ENCODE measurements around the gene POLE2.
"Not testable (repeated sequence)": the region's sequence is repeated elsewhere in the genome, so short reads cannot be mapped to it uniquely, and the experiment has no call there.

Gene POLE2

DNA sequence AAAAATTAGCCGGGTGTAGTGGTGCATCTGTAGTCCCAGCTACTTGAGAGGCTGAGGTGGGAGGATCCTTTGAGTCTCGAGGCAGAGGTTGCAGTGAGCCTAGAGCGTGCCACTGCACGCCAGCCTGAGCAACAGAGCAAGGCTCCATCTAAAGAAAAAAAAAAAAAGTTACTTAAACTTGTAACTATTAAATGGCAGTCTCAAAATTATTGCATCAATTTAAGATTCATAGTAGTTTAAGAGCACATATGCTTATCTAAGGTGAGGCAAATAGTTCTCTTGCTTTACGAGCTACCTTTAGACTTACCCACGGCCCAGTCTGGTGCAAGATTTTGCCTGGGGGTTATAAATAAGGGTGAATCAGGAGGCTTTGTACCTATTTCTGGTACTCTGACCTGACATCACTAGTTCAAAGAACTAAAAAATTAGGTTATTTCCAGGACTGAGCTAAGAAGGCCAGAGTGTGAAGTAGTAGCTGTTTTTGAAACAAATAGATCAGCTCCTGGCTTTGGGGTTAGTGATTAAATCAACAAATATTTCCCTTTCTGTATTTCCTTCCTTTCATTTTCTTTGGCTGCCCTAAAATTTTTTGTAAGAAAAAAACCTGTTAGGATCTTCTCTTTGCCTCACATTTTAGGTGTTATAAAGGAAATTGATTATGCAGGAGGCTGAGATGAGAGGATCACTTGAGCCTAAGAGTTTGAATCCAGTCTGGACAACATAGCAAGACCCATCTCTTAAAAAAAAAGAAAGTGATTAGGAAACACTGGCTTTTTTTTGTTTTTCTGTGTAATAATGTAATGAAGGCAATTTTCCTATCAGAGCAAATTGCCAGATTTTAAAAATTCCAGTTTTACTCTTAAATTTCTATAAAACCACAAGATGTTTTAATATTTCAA lies 63.8 kb downstream of the POLE2 start:
- peaks cover 9% of the 10 kb centered on the region for H3K36me3 ChIP-seq (ENCODE audit: control insufficient read depth, insufficient read depth, low read length, severe bottlenecking)
- no peaks in the 10 kb centered on the region for H3K27me3 ChIP-seq (replicated peaks; ENCODE audit: control insufficient read depth, insufficient read depth, low read length)
- H3K4me1 ChIP-seq (ENCODE audit: control insufficient read depth, insufficient read depth, low read length), result peaks cover 32% of the 10 kb centered on the region
- no peaks in the 10 kb centered on the region for H3K9me3 ChIP-seq (ENCODE audit: control insufficient read depth, low read length)
- peak overlapping the region; percentile 100 for H3K9ac ChIP-seq (ENCODE audit: low read length)
- DNase-seq (ENCODE audit: low read depth), result no peak
- peak overlapping the region; percentile 99 for H3K4me3 ChIP-seq (ENCODE audit: low read length)

DNA sequence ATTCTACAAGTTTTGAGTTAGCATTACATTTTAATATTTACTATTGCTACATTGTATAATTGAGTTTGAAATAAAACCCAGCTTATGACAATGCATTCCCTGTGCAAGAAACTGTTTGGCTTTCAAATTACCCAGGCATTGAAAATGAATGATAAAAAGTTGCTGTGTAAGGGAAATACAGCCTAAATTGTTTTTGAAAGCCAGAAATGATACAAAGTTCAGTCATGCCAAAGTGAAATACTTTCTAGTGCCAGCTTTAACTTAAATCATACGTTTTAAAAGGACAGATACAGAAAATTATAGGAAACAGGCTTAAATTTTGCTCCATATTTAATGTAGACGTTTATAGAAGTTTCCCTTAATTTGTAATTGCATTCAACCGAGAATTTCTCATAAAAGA lies 64.6 kb downstream of the POLE2 start:
- H3K9ac ChIP-seq (ENCODE audit: low read length), result peak overlapping the region; percentile 100
- no peaks in the 10 kb centered on the region for H3K27me3 ChIP-seq (replicated peaks; ENCODE audit: control insufficient read depth, insufficient read depth, low read length)
- no peaks in the 10 kb centered on the region for H3K9me3 ChIP-seq (ENCODE audit: control insufficient read depth, low read length)
- DNase-seq (ENCODE audit: low read depth), result peak; percentile 26
- peaks cover 36% of the 10 kb centered on the region for H3K4me1 ChIP-seq (ENCODE audit: control insufficient read depth, insufficient read depth, low read length)
- H3K36me3 ChIP-seq (ENCODE audit: control insufficient read depth, insufficient read depth, low read length, severe bottlenecking), result peaks cover 17% of the 10 kb centered on the region
- peak overlapping the region; percentile 99 for H3K4me3 ChIP-seq (ENCODE audit: low read length)

DNA sequence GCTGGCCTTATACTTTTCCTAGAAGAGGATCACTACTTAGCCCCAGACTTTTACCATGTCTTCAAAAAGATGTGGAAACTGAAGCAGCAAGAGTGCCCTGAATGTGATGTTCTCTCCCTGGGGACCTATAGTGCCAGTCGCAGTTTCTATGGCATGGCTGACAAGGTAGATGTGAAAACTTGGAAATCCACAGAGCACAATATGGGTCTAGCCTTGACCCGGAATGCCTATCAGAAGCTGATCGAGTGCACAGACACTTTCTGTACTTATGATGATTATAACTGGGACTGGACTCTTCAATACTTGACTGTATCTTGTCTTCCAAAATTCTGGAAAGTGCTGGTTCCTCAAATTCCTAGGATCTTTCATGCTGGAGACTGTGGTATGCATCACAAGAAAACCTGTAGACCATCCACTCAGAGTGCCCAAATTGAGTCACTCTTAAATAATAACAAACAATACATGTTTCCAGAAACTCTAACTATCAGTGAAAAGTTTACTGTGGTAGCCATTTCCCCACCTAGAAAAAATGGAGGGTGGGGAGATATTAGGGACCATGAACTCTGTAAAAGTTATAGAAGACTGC lies 65.9 kb downstream of the POLE2 start:
- no peaks in the 10 kb centered on the region for H3K27me3 ChIP-seq (replicated peaks; ENCODE audit: control insufficient read depth, insufficient read depth, low read length)

DNA sequence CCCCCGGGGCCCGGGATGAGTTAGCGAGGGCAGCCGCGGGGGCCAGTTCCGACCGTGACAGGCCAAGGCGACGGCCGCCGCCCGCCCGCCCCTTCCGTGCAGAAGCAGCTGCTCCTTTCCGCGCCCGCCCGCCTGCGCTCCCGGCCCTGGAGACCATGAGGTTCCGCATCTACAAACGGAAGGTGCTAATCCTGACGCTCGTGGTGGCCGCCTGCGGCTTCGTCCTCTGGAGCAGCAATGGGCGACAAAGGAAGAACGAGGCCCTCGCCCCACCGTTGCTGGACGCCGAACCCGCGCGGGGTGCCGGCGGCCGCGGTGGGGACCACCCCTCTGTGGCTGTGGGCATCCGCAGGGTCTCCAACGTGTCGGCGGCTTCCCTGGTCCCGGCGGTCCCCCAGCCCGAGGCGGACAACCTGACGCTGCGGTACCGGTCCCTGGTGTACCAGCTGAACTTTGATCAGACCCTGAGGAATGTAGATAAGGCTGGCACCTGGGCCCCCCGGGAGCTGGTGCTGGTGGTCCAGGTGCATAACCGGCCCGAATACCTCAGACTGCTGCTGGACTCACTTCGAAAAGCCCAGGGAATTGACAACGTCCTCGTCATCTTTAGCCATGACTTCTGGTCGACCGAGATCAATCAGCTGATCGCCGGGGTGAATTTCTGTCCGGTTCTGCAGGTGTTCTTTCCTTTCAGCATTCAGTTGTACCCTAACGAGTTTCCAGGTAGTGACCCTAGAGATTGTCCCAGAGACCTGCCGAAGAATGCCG lies 66.7 kb downstream of the POLE2 start:
- Histone ChIP-seq H3K36me3 (ENCODE audit: control insufficient read depth, insufficient read depth, low read length, severe bottlenecking) (peaks cover 29% of the 10 kb centered on the region), H3K27me3 (replicated peaks; ENCODE audit: control insufficient read depth, insufficient read depth, low read length) (no peaks in the 10 kb centered on the region), H3K4me1 (ENCODE audit: control insufficient read depth, insufficient read depth, low read length) (peaks cover 51% of the 10 kb centered on the region), H3K9me3 (ENCODE audit: control insufficient read depth, low read length) (no peaks in the 10 kb centered on the region), H3K4me3 (ENCODE audit: low read length) (peak overlapping the region; percentile 99), H3K9ac (ENCODE audit: low read length) (peak overlapping the region; percentile 100)
- no peak for DNase-seq (ENCODE audit: low read depth)

More for the DNA sequence above, 65.9 kb downstream of the POLE2 start:
- peak overlapping the region; percentile 100 for H3K9ac ChIP-seq (ENCODE audit: low read length)
- no peak for DNase-seq (ENCODE audit: low read depth)
- peaks cover 45% of the 10 kb centered on the region for H3K4me1 ChIP-seq (ENCODE audit: control insufficient read depth, insufficient read depth, low read length)
- peaks cover 28% of the 10 kb centered on the region for H3K36me3 ChIP-seq (ENCODE audit: control insufficient read depth, insufficient read depth, low read length, severe bottlenecking)
- H3K9me3 ChIP-seq (ENCODE audit: control insufficient read depth, low read length), result no peaks in the 10 kb centered on the region
- peak overlapping the region; percentile 99 for H3K4me3 ChIP-seq (ENCODE audit: low read length)

DNA sequence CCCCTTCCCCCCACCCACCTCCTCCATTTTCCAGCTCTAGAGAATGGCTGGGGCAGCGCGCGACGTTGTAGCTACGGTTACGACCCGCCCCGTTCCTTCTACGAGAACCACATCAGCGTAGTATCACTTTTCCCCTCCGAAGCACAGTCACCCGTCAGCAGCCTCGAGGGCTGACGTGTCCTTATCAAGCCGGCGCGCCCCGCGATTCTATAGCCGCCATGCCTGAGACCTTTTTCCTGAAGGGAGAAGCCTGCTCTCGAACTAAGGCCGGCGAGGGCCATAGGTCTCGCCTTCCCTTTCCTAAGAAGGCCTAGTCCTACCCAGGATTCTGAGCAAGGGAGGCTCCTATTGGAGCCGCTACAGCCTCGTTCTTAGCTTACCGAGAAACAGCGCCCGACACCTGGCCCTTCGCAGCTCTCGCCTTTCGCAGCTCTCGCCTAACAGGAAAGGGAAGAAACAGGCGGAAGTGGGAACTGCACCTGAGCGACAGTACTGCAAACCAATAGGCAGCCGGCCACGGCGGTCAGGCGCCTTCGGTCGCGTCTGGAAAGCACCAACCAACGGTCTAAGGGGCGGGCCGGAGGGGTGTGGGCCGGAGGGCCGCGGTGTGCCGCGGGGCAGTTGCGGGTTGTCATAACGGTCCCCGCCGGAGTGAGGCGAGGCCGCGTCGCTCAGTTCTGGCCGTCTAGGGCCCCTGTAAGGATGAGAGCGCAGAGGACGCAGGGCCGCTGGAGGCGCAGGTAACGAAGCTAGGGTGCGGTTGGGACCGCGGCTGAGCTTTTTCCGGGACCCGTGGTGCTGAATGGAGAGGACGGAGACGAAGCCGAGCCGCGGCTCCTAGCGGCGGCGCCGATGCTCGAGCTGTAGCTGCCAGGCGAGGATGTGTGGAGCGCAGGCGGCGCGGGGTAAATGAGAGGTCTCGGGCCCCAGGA lies 67.6 kb downstream of the POLE2 start, which contains the start of the genes MGAT2 and RPL36AL:
MGAT2 (plus strand) TSS at position 618 of the 932 bp plus-strand sequence. CDS start 470 bp downstream, outside the sequence.
RPL36AL (minus strand) TSS at position 445 of the 932 bp plus-strand sequence. CDS start 1,522 bp downstream, outside the sequence.
- H3K36me3 ChIP-seq (ENCODE audit: control insufficient read depth, insufficient read depth, low read length, severe bottlenecking), result peaks cover 26% of the 10 kb centered on the region
- H3K27me3 ChIP-seq (replicated peaks; ENCODE audit: control insufficient read depth, insufficient read depth, low read length), result no peaks in the 10 kb centered on the region
- H3K9me3 ChIP-seq (ENCODE audit: control insufficient read depth, low read length), result no peaks in the 10 kb centered on the region
- peak; percentile 99 for DNase-seq (ENCODE audit: low read depth)
- peaks cover 51% of the 10 kb centered on the region for H3K4me1 ChIP-seq (ENCODE audit: control insufficient read depth, insufficient read depth, low read length)
- peak within 1 kb of the TSS; percentile 99 for H3K4me3 ChIP-seq (ENCODE audit: low read length)
- peak within 1 kb of the TSS; percentile 100 for H3K9ac ChIP-seq (ENCODE audit: low read length)

DNA sequence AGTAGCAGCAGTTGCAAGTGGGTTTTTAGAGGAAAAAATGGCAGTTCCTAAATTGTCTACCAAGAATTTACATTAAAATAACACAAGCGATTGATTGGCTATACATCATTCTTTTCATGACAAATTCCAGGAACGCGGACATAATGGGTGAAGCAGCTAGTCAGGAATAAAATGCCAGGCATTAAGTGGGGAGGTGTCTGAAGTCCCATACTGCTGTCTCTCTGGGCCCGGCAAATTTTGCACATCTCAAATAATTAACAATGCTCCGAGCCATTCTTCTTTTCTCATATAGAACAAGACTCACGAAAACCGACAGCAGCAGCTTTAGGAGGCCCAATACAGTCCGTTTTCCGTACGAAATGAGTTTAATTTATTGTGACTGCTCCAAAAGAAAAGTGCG lies 68.3 kb downstream of the POLE2 start:
- peak overlapping the region; percentile 99 for H3K4me3 ChIP-seq (ENCODE audit: low read length)
- no peaks in the 10 kb centered on the region for H3K9me3 ChIP-seq (ENCODE audit: control insufficient read depth, low read length)
- no peaks in the 10 kb centered on the region for H3K27me3 ChIP-seq (replicated peaks; ENCODE audit: control insufficient read depth, insufficient read depth, low read length)
- H3K9ac ChIP-seq (ENCODE audit: low read length), result peak overlapping the region; percentile 100
- H3K36me3 ChIP-seq (ENCODE audit: control insufficient read depth, insufficient read depth, low read length, severe bottlenecking), result peaks cover 23% of the 10 kb centered on the region
- peaks cover 51% of the 10 kb centered on the region for H3K4me1 ChIP-seq (ENCODE audit: control insufficient read depth, insufficient read depth, low read length)
- peak; percentile 36 for DNase-seq (ENCODE audit: low read depth)

DNA sequence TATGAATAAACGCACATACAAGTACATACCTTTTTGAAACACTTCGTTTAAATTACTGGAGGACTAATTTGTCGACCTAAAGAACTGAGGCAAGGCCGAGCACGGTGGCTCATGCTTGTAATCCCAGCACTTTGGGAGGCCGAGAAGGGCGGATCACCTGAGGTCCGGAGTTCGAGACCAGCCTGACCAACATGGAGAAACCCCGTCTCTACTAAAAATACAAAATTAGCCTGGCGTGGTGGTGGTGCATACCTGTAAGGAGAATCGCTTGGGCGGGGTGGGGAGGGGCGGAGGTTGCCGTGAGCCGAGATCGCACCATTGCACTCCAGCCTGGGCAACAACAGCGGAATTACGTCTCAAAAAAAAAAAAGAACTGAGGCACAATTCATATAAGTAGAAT lies 68.7 kb downstream of the POLE2 start:
- peaks cover 23% of the 10 kb centered on the region for H3K36me3 ChIP-seq (ENCODE audit: control insufficient read depth, insufficient read depth, low read length, severe bottlenecking)

DNA sequence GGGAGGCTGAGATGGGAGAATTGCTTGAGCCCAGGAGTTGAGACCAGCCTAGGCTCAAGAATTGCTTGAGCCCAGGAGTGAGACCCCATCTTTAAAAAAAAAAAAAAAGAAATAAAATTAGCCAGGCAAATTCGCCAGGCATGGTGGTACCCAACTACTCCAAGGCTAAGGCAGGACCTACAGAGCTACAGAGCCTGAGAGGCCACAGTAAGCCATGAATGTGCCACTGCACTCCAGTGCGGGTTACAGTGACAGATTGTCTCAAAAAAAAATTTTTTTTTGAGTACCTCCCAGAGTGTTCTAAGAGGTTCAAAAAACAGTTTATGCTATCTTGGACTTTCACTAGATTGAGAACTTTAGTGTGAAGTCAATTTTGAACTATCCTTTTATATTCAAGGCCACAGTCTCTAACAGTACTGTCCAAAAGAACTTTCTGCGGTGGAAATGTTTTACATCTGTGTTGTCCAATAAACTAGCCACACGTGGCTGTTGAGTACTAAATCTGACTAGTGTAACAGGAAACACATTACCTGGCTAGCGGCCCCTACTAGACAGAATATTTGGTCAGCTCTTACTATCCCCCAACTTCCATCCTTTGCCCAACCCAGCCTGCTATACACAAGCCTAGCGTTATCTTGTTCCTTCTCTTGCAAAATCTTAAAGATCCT lies 70.0 kb downstream of the POLE2 start:
- Histone ChIP-seq H3K9ac (ENCODE audit: low read length) (no peak overlapping the region), H3K36me3 (ENCODE audit: control insufficient read depth, insufficient read depth, low read length, severe bottlenecking) (peaks cover 23% of the 10 kb centered on the region), H3K4me1 (ENCODE audit: control insufficient read depth, insufficient read depth, low read length) (peaks cover 34% of the 10 kb centered on the region), H3K4me3 (ENCODE audit: low read length) (no peak overlapping the region), H3K9me3 (ENCODE audit: control insufficient read depth, low read length) (no peaks in the 10 kb centered on the region), H3K27me3 (replicated peaks; ENCODE audit: control insufficient read depth, insufficient read depth, low read length) (no peaks in the 10 kb centered on the region)
- DNase-seq (ENCODE audit: low read depth), result no peak

More for the DNA sequence above, 68.7 kb downstream of the POLE2 start:
- not testable (repeated sequence) for DNase-seq (ENCODE audit: low read depth); H3K27me3 ChIP-seq (replicated peaks; ENCODE audit: control insufficient read depth, insufficient read depth, low read length); H3K9me3 ChIP-seq (ENCODE audit: control insufficient read depth, low read length)
- peaks cover 47% of the 10 kb centered on the region for H3K4me1 ChIP-seq (ENCODE audit: control insufficient read depth, insufficient read depth, low read length)
- H3K9ac ChIP-seq (ENCODE audit: low read length), result peak overlapping the region; percentile 100
- H3K4me3 ChIP-seq (ENCODE audit: low read length), result peak overlapping the region; percentile 99

DNA sequence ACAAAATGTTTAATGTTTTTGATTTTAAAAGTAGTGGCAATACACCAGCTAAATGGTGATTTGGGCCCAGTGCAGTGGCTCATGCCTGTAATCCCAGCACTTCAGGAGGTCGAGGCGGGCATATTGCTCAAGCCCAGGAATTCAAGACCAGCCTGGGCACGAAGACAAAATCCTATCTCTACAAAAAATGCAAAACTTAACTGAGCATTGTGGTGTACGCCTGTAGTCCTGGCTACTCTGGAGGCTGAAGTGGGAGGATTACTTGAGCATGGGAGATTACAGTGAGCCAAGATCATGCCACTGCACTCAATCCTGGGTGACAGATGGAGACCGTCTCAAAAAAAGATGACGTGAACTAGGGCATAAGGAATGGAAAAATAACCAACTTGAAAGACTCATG lies 72.2 kb downstream of the POLE2 start:
- Histone ChIP-seq H3K9ac (ENCODE audit: low read length) (no peak overlapping the region), H3K27me3 (replicated peaks; ENCODE audit: control insufficient read depth, insufficient read depth, low read length) (no peaks in the 10 kb centered on the region), H3K4me1 (ENCODE audit: control insufficient read depth, insufficient read depth, low read length) (peaks cover 20% of the 10 kb centered on the region), H3K9me3 (ENCODE audit: control insufficient read depth, low read length) (no peaks in the 10 kb centered on the region), H3K36me3 (ENCODE audit: control insufficient read depth, insufficient read depth, low read length, severe bottlenecking) (peaks cover 23% of the 10 kb centered on the region), H3K4me3 (ENCODE audit: low read length) (no peak overlapping the region)
- DNase-seq (ENCODE audit: low read depth), result no peak

DNA sequence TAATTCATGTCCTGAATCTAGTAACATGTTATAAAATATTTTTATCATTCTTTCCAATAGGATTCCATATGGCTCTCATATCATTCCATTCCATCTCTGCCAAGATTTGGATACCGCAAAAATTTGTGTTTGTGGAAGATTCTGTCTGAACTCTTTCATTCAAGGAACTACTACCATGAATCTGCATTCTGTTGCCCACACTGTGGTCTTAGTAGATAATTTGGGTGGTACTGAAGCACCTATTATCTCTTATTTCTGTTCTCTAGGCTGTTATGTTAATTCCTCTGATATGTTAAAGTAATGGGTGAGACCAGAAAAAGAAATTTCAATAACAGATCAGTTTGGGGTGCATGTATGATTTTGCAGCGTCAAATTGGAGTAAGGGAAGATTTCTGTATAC lies 73.8 kb downstream of the POLE2 start:
- no peak overlapping the region for H3K9ac ChIP-seq (ENCODE audit: low read length)
- H3K4me3 ChIP-seq (ENCODE audit: low read length), result no peak overlapping the region
- peaks cover 19% of the 10 kb centered on the region for H3K4me1 ChIP-seq (ENCODE audit: control insufficient read depth, insufficient read depth, low read length)
- no peaks in the 10 kb centered on the region for H3K27me3 ChIP-seq (replicated peaks; ENCODE audit: control insufficient read depth, insufficient read depth, low read length)
- peaks cover 23% of the 10 kb centered on the region for H3K36me3 ChIP-seq (ENCODE audit: control insufficient read depth, insufficient read depth, low read length, severe bottlenecking)
- no peaks in the 10 kb centered on the region for H3K9me3 ChIP-seq (ENCODE audit: control insufficient read depth, low read length)
- DNase-seq (ENCODE audit: low read depth), result no peak
